Lower leg skin (tissue), 3 donors: ENCODE data around the gene FGF3.

Experiments used
- POLR2A ChIP-seq, 2 donors: fragments of 450-650 bp; IDR thresholded peaks; one replicate each; pipeline ENCODE4 v1.6.1; 2016 to 2017; ENCODE audit warnings: antibody characterized with exemption in 2 of 2, mild to moderate bottlenecking in 1 of 2, moderate library complexity in 1 of 2
- TF ChIP-seq, protein P1 (sequence below), 3 donors: fragments of 450-650 bp; IDR thresholded peaks; one replicate each; pipeline ENCODE4 v1.5.1; 2016; ENCODE audit warnings: antibody characterized with exemption in 3 of 3, mild to moderate bottlenecking in 3 of 3, moderate library complexity in 2 of 3

DNA sequence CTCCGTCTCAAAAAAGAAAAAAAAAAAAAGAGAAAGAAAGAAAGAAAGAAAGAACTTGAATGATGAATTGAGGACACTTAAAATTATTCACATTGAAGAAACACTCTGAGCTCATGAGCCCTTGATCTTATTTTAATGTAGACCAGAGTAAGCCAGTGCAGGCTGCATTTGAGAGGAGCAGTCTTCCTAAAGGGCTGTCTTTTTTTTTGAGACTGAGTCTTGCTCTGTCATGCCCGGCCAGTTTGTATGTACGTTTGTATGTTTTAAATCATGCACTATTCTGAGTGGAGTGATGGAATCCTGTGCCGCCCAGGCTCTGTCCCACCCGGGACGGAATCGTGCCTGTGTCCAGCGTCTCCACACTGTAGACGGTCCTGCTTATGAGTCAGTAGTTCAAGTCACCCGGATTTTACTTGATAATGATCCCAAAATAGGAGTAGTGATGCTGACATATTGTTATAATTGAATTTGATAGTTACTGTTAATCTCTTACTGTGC lies 53.7 kb downstream of the FGF3 start:
- TF ChIP-seq, protein P1, sequence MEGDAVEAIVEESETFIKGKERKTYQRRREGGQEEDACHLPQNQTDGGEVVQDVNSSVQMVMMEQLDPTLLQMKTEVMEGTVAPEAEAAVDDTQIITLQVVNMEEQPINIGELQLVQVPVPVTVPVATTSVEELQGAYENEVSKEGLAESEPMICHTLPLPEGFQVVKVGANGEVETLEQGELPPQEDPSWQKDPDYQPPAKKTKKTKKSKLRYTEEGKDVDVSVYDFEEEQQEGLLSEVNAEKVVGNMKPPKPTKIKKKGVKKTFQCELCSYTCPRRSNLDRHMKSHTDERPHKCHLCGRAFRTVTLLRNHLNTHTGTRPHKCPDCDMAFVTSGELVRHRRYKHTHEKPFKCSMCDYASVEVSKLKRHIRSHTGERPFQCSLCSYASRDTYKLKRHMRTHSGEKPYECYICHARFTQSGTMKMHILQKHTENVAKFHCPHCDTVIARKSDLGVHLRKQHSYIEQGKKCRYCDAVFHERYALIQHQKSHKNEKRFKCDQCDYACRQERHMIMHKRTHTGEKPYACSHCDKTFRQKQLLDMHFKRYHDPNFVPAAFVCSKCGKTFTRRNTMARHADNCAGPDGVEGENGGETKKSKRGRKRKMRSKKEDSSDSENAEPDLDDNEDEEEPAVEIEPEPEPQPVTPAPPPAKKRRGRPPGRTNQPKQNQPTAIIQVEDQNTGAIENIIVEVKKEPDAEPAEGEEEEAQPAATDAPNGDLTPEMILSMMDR (IDR thresholded peaks at IDR 0.05) = no peak
- TF ChIP-seq POLR2A (IDR thresholded peaks at IDR 0.05) = no peak
